Measurements from ENCODE around the gene ANO2. TPM values are rescaled to one million over a fixed set of nuclear protein-coding genes. Genes with fewer than 3 reads are reported as not detected.

ANO2 gene
- total and polyA plus RNA-seq, 2 donors (not counting 3 experiments of a cell fraction or from before 2014, with no cell fraction given): 15.4 to 65.0 TPM

DNA sequence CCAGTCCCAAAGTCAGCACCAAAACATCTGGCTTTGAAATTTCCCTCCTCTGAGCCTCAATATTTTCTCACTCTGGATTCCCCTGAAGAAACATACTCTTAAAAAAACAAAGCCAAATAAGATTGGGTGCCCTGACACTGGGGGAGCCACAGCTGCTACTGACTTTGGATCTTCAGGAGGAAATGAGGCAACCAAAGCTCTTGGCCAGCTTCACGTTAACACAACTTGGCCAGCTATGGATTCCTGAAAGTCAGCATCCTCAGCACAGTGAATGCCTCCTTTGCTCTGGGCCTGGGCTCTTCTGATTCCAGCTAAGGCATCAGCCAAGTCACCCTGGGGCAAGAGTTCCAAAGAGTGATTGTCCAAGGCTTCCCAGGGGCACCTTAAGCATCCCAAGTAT is 254.8 kb downstream of the ANO2 start:
- FAIRE-seq (no peak), DNase-seq (ENCODE audit: low read depth, low spot score) (no peak)
- Histone ChIP-seq H3K9ac (replicated peaks; ENCODE audit: extremely low read depth, insufficient read depth, low read length) (no peak overlapping the region), H3K9me1 (replicated peaks; ENCODE audit: control insufficient read depth, extremely low read depth, insufficient read depth, low read length) (no peaks in the 10 kb centered on the region), H3K36me3 (ENCODE audit: control insufficient read depth in 2 of 2, extremely low read depth in 1 of 2, insufficient read depth in 2 of 2, low read length in 2 of 2) (peaks cover 0 to 10% of the 10 kb centered on the region in 2 experiments), H2AFZ (ENCODE audit: low read depth, low read length) (no peak overlapping the region), H3K27ac (ENCODE audit: insufficient read depth, low read depth, low read length) (no peak overlapping the region), H3K4me2 (ENCODE audit: insufficient read depth, low read length) (no peak overlapping the region), H3K9me3 (replicated peaks; ENCODE audit: control insufficient read depth, insufficient read depth, low read length) (no peaks in the 10 kb centered on the region), H3K4me3 (replicated peaks in 1 of 3; ENCODE audit: insufficient read depth in 1 of 3, low read depth in 1 of 3, low read length in 3 of 3) (no peak overlapping the region), H3K27me3 (ENCODE audit: control insufficient read depth in 2 of 2, insufficient read depth in 2 of 2, low read length in 2 of 2) (no peaks in the 10 kb centered on the region), H4K20me1 (replicated peaks; ENCODE audit: control insufficient read depth, extremely low read depth, insufficient read depth, low read length) (no peaks in the 10 kb centered on the region), H3K79me2 (ENCODE audit: control insufficient read depth, insufficient read depth, low read length) (no peaks in the 10 kb centered on the region), H3K4me1 (ENCODE audit: control insufficient read depth, extremely low read depth, insufficient read depth, low read length) (no peaks in the 10 kb centered on the region)
- TF ChIP-seq POLR2AphosphoS5 (IDR thresholded peaks at IDR 0.05; ENCODE audit: insufficient read depth, low read depth, low read length) (no peak), JUN (IDR thresholded peaks at IDR 0.05; ENCODE audit: borderline replicate concordance, insufficient read depth, insufficient read length, low read depth) (no peak), GATA2 (IDR thresholded peaks at IDR 0.05; ENCODE audit: insufficient read depth, insufficient read length, low read depth, low read length) (no peak), POLR2A (IDR thresholded peaks at IDR 0.05; ENCODE audit: low read depth, low read length) (no peak), MYC (IDR thresholded peaks at IDR 0.05; ENCODE audit: low read depth, low read length) (no peak), EZH2 (IDR thresholded peaks at IDR 0.05; ENCODE audit: borderline replicate concordance, low read depth, low read length, severe bottlenecking) (no peak), FOS (IDR thresholded peaks at IDR 0.05; ENCODE audit: borderline replicate concordance, insufficient read depth, low read length) (no peak)
- TF ChIP-seq, protein P1, sequence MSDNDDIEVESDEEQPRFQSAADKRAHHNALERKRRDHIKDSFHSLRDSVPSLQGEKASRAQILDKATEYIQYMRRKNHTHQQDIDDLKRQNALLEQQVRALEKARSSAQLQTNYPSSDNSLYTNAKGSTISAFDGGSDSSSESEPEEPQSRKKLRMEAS (IDR thresholded peaks at IDR 0.05; ENCODE audit: insufficient read depth, insufficient read length): no peak
- TF ChIP-seq, protein P2, sequence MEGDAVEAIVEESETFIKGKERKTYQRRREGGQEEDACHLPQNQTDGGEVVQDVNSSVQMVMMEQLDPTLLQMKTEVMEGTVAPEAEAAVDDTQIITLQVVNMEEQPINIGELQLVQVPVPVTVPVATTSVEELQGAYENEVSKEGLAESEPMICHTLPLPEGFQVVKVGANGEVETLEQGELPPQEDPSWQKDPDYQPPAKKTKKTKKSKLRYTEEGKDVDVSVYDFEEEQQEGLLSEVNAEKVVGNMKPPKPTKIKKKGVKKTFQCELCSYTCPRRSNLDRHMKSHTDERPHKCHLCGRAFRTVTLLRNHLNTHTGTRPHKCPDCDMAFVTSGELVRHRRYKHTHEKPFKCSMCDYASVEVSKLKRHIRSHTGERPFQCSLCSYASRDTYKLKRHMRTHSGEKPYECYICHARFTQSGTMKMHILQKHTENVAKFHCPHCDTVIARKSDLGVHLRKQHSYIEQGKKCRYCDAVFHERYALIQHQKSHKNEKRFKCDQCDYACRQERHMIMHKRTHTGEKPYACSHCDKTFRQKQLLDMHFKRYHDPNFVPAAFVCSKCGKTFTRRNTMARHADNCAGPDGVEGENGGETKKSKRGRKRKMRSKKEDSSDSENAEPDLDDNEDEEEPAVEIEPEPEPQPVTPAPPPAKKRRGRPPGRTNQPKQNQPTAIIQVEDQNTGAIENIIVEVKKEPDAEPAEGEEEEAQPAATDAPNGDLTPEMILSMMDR (IDR thresholded peaks at IDR 0.05; ENCODE audit: extremely low read depth in 1 of 2, insufficient read depth in 1 of 2, low read depth in 1 of 2, low read length in 2 of 2): no peak
- intact Hi-C loops (cut with micrococcal nuclease) (no loop called here), dilution Hi-C loops (cut with MboI; ENCODE audit: extremely low pct_ligation_motif_present, low sequenced_read_pairs) (no loop called here)
- POLR2A ChIA-PET: no interaction called here
- no TSS peak for BruUV-seq (replicated peaks)
- CTCF ChIA-PET: no interaction called here
